SK-N-MC (cell line): Measurements from ENCODE around the gene POLE2.

Experiments
- EZH2 ChIP-seq: fragments of 200-600 bp; sonication (generic); IDR thresholded peaks from one replicate; pipeline ENCODE4 v1.6.1; 2017; ENCODE audit warnings: antibody characterized with exemption
- POLR2AphosphoS5 ChIP-seq: IDR thresholded peaks from 2 replicates; pipeline ENCODE4 v1.6.1; 2012; ENCODE audit warnings: mild to moderate bottlenecking, low read depth, low read length, borderline replicate concordance

DNA sequence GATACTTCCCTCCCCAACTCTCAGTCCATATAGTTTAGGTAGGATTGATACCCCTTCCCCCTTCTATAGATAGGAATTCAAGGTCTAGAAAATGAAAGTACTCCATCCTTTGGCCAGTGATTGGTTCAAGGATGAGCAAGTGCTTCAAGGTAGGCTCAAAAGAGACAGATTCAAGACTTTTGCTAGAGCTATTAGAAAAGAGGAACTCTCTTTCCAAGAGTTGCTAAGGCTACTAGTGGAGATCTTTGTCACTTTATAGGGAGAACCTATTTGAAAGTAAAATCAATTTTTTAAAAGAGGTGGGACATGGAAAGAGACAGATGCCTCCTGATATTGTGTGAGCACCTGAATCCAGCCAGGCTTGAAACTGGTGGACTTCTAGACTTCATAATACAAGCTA is 17.5 kb downstream of the POLE2 start:
- TF ChIP-seq POLR2AphosphoS5 (no peak), EZH2 (no peak)
